SK-N-SH treated with all-trans-retinoic acid at 6 μM for 48 hours (cell line): Measurements from ENCODE around the gene CD151.

Experiments
- ARNTL ChIP-seq: fragments of 450-650 bp; formaldehyde crosslinking; IDR thresholded peaks from 2 replicates; pipeline ENCODE4 v1.5.0; 2020; ENCODE audit warnings: low read depth, mild to moderate bottlenecking, moderate library complexity, borderline replicate concordance
- BACH2 ChIP-seq: fragments of 250-450 bp; sonication (Bioruptor Pico); IDR thresholded peaks from 2 replicates; pipeline ENCODE4 v1.9.0; 2021; ENCODE audit warnings: mild to moderate bottlenecking, borderline replicate concordance
- ESRRG ChIP-seq: fragments of 250-450 bp; sonication (Bioruptor Pico); IDR thresholded peaks from 2 replicates; pipeline ENCODE4 v1.6.1; 2021; ENCODE audit warnings: mild to moderate bottlenecking
- TOX ChIP-seq: fragments of 250-450 bp; sonication (Bioruptor Pico); IDR thresholded peaks from 2 replicates; pipeline ENCODE4 v1.8.0; 2021; ENCODE audit warnings: mild to moderate bottlenecking, moderate library complexity, borderline replicate concordance
- ZFP3 ChIP-seq: fragments of 250-450 bp; sonication (Bioruptor Pico); IDR thresholded peaks from 2 replicates; pipeline ENCODE4 v1.5.0; 2020; ENCODE audit warnings: mild to moderate bottlenecking, moderate library complexity
- TF ChIP-seq, protein P1 (sequence below): fragments of 250-450 bp; sonication (Bioruptor Pico); IDR thresholded peaks from 2 replicates; pipeline ENCODE4 v1.8.0; 2020; ENCODE audit warnings: mild to moderate bottlenecking, moderate library complexity, borderline replicate concordance

DNA sequence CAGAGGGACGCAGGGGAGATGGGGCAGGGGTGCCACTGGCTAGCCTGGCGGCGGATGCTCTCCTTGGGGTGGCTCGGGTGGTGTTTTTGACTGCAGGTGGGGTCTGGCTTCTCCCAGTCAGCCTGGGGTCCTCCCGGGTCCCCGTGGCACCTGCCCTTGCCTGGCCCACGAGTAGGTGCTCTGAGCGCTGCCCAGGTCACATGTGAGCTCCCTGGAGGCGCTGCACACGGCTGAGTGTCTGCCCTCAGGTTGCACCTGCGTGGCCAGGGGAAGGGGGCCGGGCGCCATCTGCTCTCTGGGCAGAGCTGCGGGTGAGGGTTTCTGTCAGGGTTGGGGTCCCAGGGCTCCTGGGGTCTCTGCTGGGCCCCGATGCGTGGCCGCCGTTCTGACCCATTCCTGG is 15.1 kb downstream of the CD151 start:
- TF ChIP-seq BACH2 = no peak
- TF ChIP-seq, protein P1, sequence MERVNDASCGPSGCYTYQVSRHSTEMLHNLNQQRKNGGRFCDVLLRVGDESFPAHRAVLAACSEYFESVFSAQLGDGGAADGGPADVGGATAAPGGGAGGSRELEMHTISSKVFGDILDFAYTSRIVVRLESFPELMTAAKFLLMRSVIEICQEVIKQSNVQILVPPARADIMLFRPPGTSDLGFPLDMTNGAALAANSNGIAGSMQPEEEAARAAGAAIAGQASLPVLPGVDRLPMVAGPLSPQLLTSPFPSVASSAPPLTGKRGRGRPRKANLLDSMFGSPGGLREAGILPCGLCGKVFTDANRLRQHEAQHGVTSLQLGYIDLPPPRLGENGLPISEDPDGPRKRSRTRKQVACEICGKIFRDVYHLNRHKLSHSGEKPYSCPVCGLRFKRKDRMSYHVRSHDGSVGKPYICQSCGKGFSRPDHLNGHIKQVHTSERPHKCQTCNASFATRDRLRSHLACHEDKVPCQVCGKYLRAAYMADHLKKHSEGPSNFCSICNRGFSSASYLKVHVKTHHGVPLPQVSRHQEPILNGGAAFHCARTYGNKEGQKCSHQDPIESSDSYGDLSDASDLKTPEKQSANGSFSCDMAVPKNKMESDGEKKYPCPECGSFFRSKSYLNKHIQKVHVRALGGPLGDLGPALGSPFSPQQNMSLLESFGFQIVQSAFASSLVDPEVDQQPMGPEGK (CRISPR knock-in tag) = no peak
- TF ChIP-seq TOX (CRISPR knock-in tag) = no peak
- no peak for TF ChIP-seq ARNTL (CRISPR knock-in tag)
- TF ChIP-seq ZFP3 = no peak
- no peak for TF ChIP-seq ESRRG
